H1 (cell line): ENCODE data around the gene LCP1. TPM values are rescaled to one million over a fixed set of nuclear protein-coding genes. Genes with fewer than 3 reads are reported as not detected.

ENCODE experiments used
- BACH1 ChIP-seq: IDR thresholded peaks from 2 replicates; pipeline ENCODE4 v1.6.1; 2012; ENCODE audit warnings: low read length, improper control_type of control experiment
- RAD21 ChIP-seq, 2 experiments: IDR thresholded peaks in 1 of 2; conservative IDR thresholded peaks in 1 of 2; 2 replicates each; pipeline ENCODE4 v1.6.1; 2011; ENCODE audit warnings: low read depth in 2 of 2, low read length in 2 of 2, improper control_type of control experiment in 1 of 2, inconsistent platforms in 1 of 2, mild to moderate bottlenecking in 1 of 2, moderate library complexity in 1 of 2
- polyA plus RNA-seq, 7 experiments: library from polyadenylated mRNA; depleted of rRNA in 3 of 7; stranded (reverse) in 5 of 7; unstranded in 2 of 7; fragments of >200 nt in 5 of 7; fragments of 200-250 nt in 2 of 7; gene quantifications; 1 replicate in 5 of 7; 2 replicates in 1 of 7; 4 replicates in 1 of 7; pipeline versions ENCODE4 v1.2.1 to v1.2.3, GENCODE V29; 2011 to 2013; ENCODE audit warnings: missing spikeins in 2 of 7, mixed read lengths in 2 of 7
- total RNA-seq: library from RNA; stranded (reverse); fragmentation: NEBNext Ultra II Directional; extraction: Animal tissue kit (Norgen Biotek cat#: 25700); gene quantifications from 2 replicates; pipeline ENCODE4 v1.2.1, GENCODE V29; 2021

LCP1 gene
- total and polyA plus RNA-seq, 2 of the 8 experiments (the other 6 are each of a cell fraction or from before 2014, with no cell fraction given) = 0.65 to 4.3 TPM

GRCh38 chr13:46126056-46126455 lies 55.9 kb downstream of the LCP1 start (continued):
- no peak for TF ChIP-seq RAD21 (IDR thresholded peaks at IDR 0.05 in 1 of 2, conservative IDR thresholded peaks at IDR 0.05 in 1 of 2; ENCODE audit: low read depth in 2 of 2, low read length in 2 of 2)
- TF ChIP-seq BACH1 = no peak
